K562 (cell line): ENCODE data around the gene RASGRP2. TPM values are rescaled to one million over a fixed set of nuclear protein-coding genes. Genes with fewer than 3 reads are reported as not detected.

Experiments used
- CREB1 ChIP-seq, 2 experiments: sonication (generic) in 1 of 2; formaldehyde crosslinking in 1 of 2; IDR thresholded peaks; 2 replicates each; pipeline versions ENCODE4 v1.6.1 to v1.8.0; 2012 to 2022; ENCODE audit warnings: inconsistent platforms in 1 of 2, mild to moderate bottlenecking in 1 of 2, missing genetic modification reagents in 1 of 2, moderate library complexity in 1 of 2
- E2F8 ChIP-seq: fragments of 450-650 bp; IDR thresholded peaks from 2 replicates; pipeline ENCODE4 v1.7.1; 2018; ENCODE audit warnings: mild to moderate bottlenecking, low read depth; ENCODE audit not compliant: partially characterized antibody
- EGR1 ChIP-seq: fragments of 450-650 bp; conservative IDR thresholded peaks from 2 replicates; pipeline ENCODE4 v1.6.1; 2017; ENCODE audit warnings: mild to moderate bottlenecking
- ETV5 ChIP-seq: sonication (generic); formaldehyde crosslinking; IDR thresholded peaks from 2 replicates; pipeline ENCODE4 v1.4.0; 2020; ENCODE audit warnings: low read depth, mild to moderate bottlenecking, missing genetic modification reagents
- JUND ChIP-seq, 2 experiments: IDR thresholded peaks; 2 replicates in 1 of 2; 3 replicates in 1 of 2; pipeline ENCODE4 v1.6.1; 2011; ENCODE audit warnings: borderline replicate concordance in 2 of 2, low read depth in 2 of 2, low read length in 2 of 2, improper control_type of control experiment in 1 of 2, missing biosample characterization in 1 of 2, missing genetic modification characterization in 1 of 2, missing genetic modification reagents in 1 of 2
- LCOR ChIP-seq: sonication (generic); formaldehyde crosslinking; IDR thresholded peaks from 2 replicates; pipeline ENCODE4 v1.8.0; 2022; ENCODE audit warnings: mild to moderate bottlenecking, missing genetic modification reagents
- LEF1 ChIP-seq: fragments of 450-650 bp; IDR thresholded peaks from 2 replicates; pipeline ENCODE4 v1.6.1; 2016; ENCODE audit warnings: mild to moderate bottlenecking
- MTA1 ChIP-seq: fragments of 450-650 bp; IDR thresholded peaks from 2 replicates; pipeline ENCODE4 v1.6.1; 2017; ENCODE audit warnings: borderline replicate concordance
- PCBP1 ChIP-seq: fragments of 200-400 bp; formaldehyde crosslinking; IDR thresholded peaks from 2 replicates; pipeline ENCODE4 v1.6.1; 2018; ENCODE audit warnings: mild to moderate bottlenecking, low read depth, low read length; ENCODE audit not compliant: poor library complexity, severe bottlenecking
- PHF21A ChIP-seq: fragments of 450-650 bp; IDR thresholded peaks from 2 replicates; pipeline ENCODE4 v1.6.1; 2017; ENCODE audit warnings: low read depth, borderline replicate concordance
- RAD21 ChIP-seq, 2 experiments: fragments of 250-450 bp in 1 of 2; fragments of 450-650 bp in 1 of 2; sonication (Bioruptor Pico) in 1 of 2; formaldehyde crosslinking in 1 of 2; IDR thresholded peaks in 1 of 2; conservative IDR thresholded peaks in 1 of 2; 2 replicates each; pipeline versions ENCODE4 v1.4.0 to v1.8.0; 2020 to 2022; ENCODE audit warnings: mild to moderate bottlenecking in 2 of 2, moderate library complexity in 1 of 2
- RB1 ChIP-seq: fragments of 450-650 bp; IDR thresholded peaks from 2 replicates; pipeline ENCODE4 v1.6.1; 2017; ENCODE audit warnings: low read depth, mild to moderate bottlenecking
- RBBP5 ChIP-seq: fragments of 200-600 bp; sonication (generic); IDR thresholded peaks from 2 replicates; pipeline ENCODE4 v1.6.1; 2012; ENCODE audit warnings: borderline replicate concordance, mild to moderate bottlenecking, low read length, control low read depth, inconsistent platforms; ENCODE audit not compliant: insufficient read depth, poor library complexity, severe bottlenecking
- RBM25 ChIP-seq: fragments of 200-400 bp; formaldehyde crosslinking; IDR thresholded peaks from 2 replicates; pipeline ENCODE4 v1.6.1; 2018; ENCODE audit warnings: low read length, low read depth, moderate library complexity; ENCODE audit not compliant: severe bottlenecking
- SP1 ChIP-seq: sonication (generic); formaldehyde crosslinking; IDR thresholded peaks from 2 replicates; pipeline ENCODE4 v1.8.1; 2022; ENCODE audit warnings: mild to moderate bottlenecking, missing genetic modification reagents
- SRF ChIP-seq, 2 experiments: fragments of 250-450, 450-650 bp in 1 of 2; sonication (Bioruptor Pico) in 1 of 2; sonication (generic) in 1 of 2; formaldehyde crosslinking; IDR thresholded peaks; 2 replicates each; pipeline versions ENCODE4 v1.5.0 to v1.5.1; 2020 to 2022; ENCODE audit warnings: mild to moderate bottlenecking in 1 of 2, missing genetic modification reagents in 1 of 2
- TAF1 ChIP-seq: IDR thresholded peaks from 2 replicates; pipeline ENCODE4 v1.6.1; 2011; ENCODE audit warnings: mild to moderate bottlenecking, low read length, moderate library complexity; ENCODE audit not compliant: insufficient read depth, control insufficient read depth, severe bottlenecking; ENCODE audit errors: extremely low read depth
- polyA plus RNA-seq, 8 experiments: library from polyadenylated mRNA; depleted of rRNA in 4 of 8; stranded (reverse) in 5 of 8; unstranded in 3 of 8; fragments of >200 nt; fragmentation: Nextera tagmentation in 2 of 8; fragmentation: Illumina TruSeq in 1 of 8; extraction: Ambion mirVana in 2 of 8; extraction: Trizol in 1 of 8; gene quantifications; 2 replicates each; pipeline versions ENCODE4 v1.2.1 to v1.2.3, GENCODE V29; 2011 to 2014; ENCODE audit warnings: inconsistent platforms in 1 of 8, missing spikeins in 1 of 8
- total RNA-seq, 7 experiments: library from RNA; depleted of rRNA in 6 of 7; stranded (reverse); fragments of >200 nt in 6 of 7; fragmentation: Illumina TruSeq in 2 of 7; extraction: Trizol in 2 of 7; gene quantifications; 2 replicates each; pipeline versions ENCODE4 v1.2.1 to v1.2.3, GENCODE V29; 2011 to 2021; ENCODE audit warnings: low replicate concordance in 1 of 7
- TF ChIP-seq, protein P1 (sequence below): sonication (generic); formaldehyde crosslinking; IDR thresholded peaks from 2 replicates; pipeline ENCODE4 v1.9.0; 2022; ENCODE audit warnings: mild to moderate bottlenecking, missing genetic modification reagents
- TF ChIP-seq, protein P2 (sequence below): IDR thresholded peaks from 2 replicates; pipeline ENCODE4 v1.6.1; 2011; ENCODE audit not compliant: insufficient read length; ENCODE audit errors: extremely low read depth

Gene RASGRP2
- total and polyA plus RNA-seq, 9 of the 15 experiments (the other 6 are each of a cell fraction or from before 2014, with no cell fraction given): 0.87 to 22.7 (median 5.5) TPM

- peak; percentile 27 for TF ChIP-seq E2F8
- peak; percentile 23; the same call in 1 of the 2 replicates for TF ChIP-seq EGR1
- TF ChIP-seq MTA1: peak; percentile 63; the same call in 1 of the 2 replicates
- TF ChIP-seq, protein P1, sequence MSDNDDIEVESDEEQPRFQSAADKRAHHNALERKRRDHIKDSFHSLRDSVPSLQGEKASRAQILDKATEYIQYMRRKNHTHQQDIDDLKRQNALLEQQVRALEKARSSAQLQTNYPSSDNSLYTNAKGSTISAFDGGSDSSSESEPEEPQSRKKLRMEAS (CRISPR knock-in tag): peak; percentile 44
- TF ChIP-seq CREB1 (IDR thresholded peaks at IDR 0.05): no peak
- TF ChIP-seq CREB1 (CRISPR knock-in tag; IDR thresholded peaks at IDR 0.05): 0 out of 2 replicates have a peak, but pooled peaks have one; percentile 52
- TF ChIP-seq, protein P2, sequence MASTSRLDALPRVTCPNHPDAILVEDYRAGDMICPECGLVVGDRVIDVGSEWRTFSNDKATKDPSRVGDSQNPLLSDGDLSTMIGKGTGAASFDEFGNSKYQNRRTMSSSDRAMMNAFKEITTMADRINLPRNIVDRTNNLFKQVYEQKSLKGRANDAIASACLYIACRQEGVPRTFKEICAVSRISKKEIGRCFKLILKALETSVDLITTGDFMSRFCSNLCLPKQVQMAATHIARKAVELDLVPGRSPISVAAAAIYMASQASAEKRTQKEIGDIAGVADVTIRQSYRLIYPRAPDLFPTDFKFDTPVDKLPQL: no peak
- peak; percentile 2; the same call in 1 of the 2 replicates for TF ChIP-seq JUND (IDR thresholded peaks at IDR 0.05; ENCODE audit: borderline replicate concordance, low read depth, low read length)
- peak; percentile 18; the same call in 1 of the 3 replicates for TF ChIP-seq JUND (tag; IDR thresholded peaks at IDR 0.05; ENCODE audit: borderline replicate concordance, low read depth, low read length)
- peak; percentile 85 for TF ChIP-seq RB1
- peak; percentile 30 for TF ChIP-seq TAF1
- TF ChIP-seq PCBP1: peak; percentile 17
- peak; percentile 74 for TF ChIP-seq SP1 (CRISPR knock-in tag)
- no peak for TF ChIP-seq LEF1
- TF ChIP-seq LCOR (CRISPR knock-in tag): peak; percentile 22; the same call in 1 of the 2 replicates
- peak; percentile 27 for TF ChIP-seq RBBP5
- TF ChIP-seq PHF21A: 0 out of 2 replicates have a peak, but pooled peaks have one; percentile 12
- TF ChIP-seq RAD21 (CRISPR knock-in tag; conservative IDR thresholded peaks at IDR 0.05 in 1 of 2, IDR thresholded peaks at IDR 0.05 in 1 of 2): peak; percentile 47 to 51; a peak in 3 of 4 replicates
- 0 out of 4 replicates have a peak, but pooled peaks of 1 of the 2 experiments have one; percentile 16 for TF ChIP-seq SRF (CRISPR knock-in tag; IDR thresholded peaks at IDR 0.05)
- TF ChIP-seq ETV5 (CRISPR knock-in tag): peak; percentile 70; the same call in 1 of the 2 replicates
- TF ChIP-seq RBM25: no peak
Measured at GRCh38 chr11:64742889-64743590, 902 bp downstream of the RASGRP2 start (continued).
